Measurements from ENCODE around the gene PADI1.

The PADI1 gene, protein sequence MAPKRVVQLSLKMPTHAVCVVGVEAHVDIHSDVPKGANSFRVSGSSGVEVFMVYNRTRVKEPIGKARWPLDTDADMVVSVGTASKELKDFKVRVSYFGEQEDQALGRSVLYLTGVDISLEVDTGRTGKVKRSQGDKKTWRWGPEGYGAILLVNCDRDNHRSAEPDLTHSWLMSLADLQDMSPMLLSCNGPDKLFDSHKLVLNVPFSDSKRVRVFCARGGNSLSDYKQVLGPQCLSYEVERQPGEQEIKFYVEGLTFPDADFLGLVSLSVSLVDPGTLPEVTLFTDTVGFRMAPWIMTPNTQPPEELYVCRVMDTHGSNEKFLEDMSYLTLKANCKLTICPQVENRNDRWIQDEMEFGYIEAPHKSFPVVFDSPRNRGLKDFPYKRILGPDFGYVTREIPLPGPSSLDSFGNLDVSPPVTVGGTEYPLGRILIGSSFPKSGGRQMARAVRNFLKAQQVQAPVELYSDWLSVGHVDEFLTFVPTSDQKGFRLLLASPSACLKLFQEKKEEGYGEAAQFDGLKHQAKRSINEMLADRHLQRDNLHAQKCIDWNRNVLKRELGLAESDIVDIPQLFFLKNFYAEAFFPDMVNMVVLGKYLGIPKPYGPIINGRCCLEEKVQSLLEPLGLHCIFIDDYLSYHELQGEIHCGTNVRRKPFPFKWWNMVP

DNA sequence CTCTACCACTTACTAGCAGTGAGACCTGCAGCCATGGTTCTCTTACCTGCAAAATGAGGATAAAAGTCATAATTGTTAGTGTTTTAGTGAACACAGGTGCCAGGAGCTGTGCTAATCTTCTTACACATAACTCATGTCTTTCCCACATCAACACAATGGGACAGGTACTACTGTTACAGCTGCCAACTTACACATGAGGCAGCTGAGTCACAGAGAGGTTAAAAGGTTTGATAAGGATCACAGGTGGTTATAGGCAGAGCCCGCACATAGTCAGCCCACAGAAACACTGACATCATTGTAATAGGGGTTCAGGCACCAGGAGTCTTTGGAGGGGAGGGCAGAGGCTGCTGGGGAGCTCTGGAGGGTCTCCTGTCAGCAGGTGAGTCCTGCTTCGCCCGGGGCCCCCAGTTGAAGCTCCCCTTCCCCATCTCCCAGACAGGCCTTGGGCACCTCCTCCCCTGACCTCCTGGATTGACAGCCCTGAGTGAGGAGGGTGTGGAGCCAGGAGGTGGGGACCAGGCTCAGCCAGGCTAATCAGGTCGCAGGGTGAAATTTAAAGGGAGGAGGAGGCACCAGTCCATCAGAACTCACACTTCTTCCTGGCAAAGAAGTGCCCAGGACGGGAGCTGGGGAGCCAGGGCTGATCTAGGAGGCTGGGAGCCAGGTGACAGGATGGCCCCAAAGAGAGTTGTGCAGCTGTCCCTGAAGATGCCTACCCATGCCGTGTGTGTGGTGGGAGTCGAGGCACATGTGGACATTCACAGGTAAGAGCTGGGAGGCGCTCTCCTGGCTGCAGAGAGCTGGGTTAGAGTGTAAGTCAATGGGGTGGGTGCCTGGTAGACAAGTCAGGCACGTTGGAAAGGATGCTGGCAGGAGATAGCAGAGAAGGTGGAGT is at the start of gene PADI1:
PADI1 (plus strand) TSS at position 583 of the 895 bp plus-strand sequence; CDS start at position 673, 90 bp downstream.
- no peak for DNase-seq (ENCODE audit: low read depth)

DNA sequence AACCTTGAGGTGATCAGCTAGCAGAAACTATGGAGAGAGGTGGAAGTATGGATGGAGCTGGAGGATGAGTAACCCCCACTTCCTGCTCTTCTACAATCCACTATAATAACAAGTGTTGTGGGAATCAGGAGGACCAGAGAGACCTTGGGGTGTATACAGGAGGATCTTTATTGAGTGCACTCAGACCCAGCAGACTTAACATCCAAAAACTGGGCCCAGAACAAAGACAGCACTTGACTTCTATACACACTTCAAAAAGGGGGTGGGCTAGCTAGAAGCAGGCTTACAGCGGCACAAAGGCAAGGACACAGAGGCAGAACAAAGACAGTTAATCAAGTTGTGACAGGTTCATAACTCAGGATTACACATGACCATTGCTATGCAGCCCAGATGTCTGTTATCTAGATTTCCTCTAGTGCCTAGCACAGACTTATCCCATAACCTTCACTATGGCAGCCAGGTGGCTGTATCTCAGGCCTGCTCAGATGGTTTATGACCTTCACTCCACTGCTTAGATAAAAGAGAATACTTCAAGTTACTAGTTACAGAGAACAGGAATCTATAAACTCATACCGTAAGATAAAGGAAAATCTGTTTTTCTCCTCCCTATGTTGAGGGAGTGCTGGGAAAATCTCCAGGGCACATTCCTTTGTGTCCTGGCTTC is 49.5 kb upstream of the PADI1 start:
- DNase-seq (ENCODE audit: low read depth), result no peak

DNA sequence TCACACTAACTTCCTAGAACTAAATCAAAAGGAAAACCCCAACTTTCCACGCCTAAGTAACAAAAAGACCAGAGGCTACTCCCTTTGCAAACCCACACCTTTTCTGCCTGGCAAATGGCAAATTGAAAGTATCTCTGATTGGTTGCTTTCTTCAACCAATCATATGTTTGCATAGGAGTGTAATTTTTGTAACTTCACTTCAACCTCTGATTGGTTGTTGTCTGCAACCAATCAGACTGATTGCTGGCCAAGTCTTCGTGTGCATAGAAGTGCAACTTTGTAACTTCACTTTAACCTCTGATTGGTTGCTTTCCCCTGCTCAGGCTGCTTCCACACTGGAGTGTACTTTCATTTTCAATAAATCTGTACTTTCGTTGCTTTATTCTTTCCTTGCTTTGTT is 48.8 kb upstream of the PADI1 start:
- DNase-seq (ENCODE audit: low read depth), result no peak

DNA sequence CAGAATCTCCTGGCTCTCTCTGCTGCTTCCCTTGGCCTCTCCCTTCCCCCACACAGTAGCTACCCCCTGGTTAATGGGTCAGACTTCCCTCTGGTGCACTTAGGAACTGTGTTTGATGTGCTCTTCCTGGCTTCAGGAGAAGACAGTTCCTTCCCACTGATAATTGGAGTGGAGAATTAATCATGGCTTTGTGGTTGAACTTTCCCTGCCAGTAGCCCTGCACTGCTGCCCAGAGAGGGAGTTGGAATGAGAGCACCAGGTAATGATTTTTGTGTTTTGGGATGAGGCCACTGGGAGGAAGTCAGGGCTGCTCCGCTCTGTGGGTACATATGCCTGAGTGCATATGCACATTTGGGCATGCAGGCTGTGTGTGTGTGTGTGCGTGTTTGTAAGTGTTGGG is 46.0 kb upstream of the PADI1 start:
- no peak for DNase-seq (ENCODE audit: low read depth)

DNA sequence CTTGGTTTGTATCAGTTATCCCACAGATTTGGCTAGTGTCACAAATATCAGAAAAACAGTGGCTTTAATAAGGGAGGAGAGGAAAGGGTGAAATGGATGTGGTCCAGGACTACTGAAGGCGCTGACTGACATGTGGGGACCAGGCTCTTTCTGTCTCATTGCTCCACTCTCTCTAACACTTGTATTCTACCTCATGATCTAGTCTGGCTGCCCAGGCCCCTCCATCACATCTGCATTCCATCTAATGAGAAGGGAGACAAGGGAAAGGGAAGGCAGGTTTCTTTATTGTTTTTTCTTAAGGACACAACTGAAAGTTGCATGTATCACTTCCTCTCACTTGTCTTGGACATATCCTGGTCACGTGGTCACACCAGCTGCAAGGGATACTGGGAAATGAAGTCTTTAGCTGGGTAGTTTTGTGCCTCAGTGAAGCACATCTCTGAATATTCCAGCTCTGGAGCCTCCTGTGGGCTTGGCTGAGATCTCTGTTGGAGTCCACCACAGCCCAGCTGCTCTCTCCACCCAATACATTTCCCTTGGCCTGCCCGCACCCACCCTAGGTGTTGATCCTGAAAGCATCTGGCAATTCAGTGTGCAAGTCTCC is 43.7 kb upstream of the PADI1 start:
- DNase-seq (ENCODE audit: low read depth), result no peak

DNA sequence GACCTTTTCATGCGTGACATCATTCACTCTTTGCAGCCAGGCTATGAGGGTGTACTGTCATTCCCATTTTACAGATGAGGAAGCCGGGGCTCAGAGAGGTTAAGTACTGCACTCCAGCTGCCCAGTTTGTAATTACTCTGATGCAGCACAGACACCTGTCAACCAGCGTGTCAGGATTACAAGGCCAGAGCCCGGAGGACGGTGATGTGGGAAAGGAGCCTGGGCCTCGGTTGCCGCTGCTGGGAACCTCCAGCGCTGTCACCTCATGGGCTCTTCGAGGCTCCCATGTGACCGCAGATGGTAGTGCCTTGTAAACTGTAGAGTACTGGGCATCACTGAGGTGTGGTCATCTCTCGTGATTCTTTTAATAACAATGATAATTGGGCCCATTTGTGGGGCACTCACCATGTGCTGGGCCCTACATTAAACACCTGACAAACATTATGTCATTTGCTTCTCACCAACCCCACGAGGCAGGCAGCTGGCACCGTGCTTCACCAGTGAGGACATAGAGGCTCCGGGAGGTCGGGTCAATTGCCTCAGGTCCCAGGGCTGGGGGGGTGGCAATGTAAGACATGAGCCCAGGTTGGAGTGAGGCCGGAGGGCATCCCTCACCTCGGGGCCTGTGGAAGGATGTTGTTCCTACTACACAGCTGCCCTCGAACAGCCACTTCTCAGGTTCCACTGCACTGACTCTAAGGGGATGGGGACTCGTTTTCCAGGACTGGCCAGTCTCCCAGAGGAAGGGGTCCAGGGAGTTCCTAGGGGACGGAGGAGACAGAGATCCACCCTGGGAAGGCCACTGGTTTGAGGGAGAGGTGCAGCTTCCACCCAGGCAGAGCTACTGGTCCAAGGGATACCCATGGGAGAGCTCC is 42.8 kb upstream of the PADI1 start:
- DNase-seq (ENCODE audit: low read depth), result no peak

DNA sequence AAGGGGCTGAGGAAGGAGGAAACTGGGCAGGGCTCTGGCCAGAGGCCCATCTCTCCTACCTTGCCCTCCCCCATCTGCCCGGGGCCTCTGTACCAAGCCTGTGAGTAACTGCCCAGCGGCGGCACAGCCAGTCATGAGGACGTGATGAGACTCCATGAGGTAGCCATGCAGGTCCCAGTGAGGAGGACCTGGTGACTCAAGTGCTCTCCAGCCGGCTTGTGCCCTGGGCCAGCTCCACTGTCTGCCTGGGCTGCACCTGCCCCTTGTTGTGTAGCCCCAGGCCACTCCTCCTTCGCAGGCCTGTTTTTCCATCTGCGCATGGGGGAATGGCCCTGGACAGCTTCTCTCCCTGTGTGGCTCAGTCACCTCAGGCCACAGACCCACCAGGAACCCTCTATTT is 42.0 kb upstream of the PADI1 start:
- no peak for DNase-seq (ENCODE audit: low read depth)

DNA sequence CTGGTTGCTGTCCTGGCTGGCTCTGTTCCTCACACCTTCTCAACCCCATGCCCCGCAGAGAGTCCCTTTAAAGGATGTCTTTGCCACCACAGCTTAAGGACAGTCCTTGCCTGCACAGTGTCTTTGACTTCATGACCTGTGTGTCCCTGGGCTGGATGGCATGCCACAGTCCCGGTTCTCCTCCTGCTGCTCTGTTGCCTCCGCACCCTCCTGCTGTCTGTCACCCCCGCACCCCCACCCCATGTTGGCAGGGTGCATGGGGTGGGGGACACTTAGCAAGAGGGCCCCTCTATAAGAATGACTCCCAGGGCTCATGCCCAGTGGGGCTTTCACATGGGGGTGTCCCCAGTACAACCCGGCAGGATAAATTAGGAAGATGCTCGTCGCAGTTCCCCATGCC is 41.6 kb upstream of the PADI1 start:
- no peak for DNase-seq (ENCODE audit: low read depth)

DNA sequence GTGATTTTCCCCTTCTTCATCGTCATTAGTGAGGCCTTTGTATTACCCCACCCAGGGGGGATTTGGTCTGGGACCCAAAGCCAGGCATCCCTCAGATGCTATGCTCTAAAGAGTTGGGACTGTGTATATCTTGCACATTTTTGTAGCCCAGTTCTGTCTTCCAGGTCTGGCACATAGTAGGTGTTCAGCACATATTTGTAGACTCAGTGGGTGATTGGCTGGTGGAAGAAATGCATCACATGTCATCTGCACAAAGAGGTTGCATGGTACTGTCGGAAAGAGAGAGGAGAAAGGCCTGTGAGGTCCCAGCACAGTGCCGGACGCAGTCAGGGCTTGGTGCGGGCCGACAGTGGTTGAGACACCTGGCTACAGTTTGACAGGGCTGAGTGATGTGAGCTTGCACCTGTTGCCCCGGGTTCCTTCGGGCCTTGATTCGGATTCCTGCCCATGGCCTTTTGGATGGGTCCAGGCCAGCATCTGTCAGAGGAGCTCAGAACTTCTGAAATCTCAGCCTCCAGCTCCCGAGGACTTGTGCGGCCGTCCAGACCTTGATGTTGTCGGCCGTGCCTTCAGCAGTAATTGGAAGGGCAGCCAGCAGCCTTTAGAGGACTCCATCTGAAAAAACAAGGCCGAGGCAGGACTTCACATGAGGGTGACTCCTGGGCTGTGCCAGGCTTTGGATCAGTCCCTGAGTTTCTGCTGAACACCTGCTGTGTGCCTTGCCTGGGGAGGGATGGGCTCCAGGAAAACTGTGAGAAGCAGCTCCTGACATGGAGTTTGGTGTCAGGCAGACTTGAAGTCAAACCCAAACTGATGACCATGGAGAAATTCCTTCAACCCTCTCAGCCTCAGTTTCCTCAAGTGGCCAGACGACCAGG is 40.9 kb upstream of the PADI1 start:
- no peak for DNase-seq (ENCODE audit: low read depth)

DNA sequence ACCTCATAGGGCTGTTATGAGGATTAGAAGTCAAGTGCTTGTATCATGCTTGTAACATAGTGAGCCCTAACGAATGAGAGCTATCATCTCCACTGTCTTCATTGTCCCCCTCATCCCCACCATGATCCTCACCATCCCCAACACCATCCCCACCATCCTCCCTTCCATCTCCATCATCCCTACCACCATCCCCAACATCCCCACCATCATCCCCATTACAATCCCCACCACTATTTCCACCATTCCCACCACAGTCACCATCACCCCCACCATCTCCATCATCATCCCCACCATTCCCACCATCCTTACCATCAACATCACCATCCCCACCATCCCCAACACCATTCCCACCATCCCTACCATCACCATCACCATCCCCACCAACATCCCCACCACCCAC is 39.1 kb upstream of the PADI1 start:
- DNase-seq (ENCODE audit: low read depth), result no peak

DNA sequence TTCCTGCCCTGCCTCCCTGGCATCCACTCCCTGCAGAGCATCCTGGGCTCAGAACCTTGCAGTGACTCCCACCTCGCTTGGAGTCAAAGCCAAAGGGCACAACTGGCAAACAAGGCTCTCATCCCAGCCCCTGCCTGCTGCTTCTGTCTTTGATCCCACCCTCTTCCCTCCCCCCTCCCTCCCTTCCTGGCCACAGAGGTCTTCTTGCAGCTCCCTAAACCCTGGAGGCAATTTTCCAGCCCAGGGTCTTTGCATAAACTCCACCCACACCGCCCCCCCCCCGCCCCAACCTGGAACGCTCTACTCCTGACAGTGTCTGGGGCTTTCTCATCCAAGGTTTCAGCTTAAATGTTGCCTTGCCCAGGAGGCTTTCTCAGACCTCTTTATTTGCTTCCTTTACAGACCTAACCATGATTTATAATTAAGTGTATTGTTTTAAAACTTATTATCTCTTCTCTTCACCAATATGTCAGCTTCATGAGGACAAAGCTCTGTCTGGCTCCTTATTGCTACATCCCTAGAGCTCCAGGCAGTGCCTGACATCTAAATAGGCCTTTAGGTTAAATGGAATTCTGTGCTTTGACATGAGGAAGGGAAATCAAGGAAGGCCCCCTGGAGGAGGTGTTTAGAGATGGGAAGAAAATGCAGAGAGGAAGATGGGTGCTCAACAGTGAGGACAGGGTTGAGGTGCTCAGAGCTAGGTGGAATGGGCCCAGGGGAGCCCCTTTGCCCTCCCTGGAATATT is 37.7 kb upstream of the PADI1 start:
- no peak for DNase-seq (ENCODE audit: low read depth)

DNA sequence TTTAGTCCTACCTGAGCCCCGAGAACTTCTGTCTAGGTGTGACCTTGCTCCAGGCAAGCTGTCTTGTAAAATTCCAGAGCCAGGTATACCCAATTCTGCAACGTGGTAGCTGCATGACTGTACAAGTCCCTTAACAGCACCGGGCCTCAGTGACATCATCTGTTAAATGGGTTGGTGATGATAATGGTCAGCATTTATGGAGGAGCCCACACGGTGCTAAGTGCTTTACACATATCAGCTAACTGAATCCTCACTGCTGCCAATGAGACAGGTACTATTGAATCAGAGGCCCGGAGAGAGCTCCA is 37.2 kb upstream of the PADI1 start:
- DNase-seq (ENCODE audit: low read depth), result no peak

DNA sequence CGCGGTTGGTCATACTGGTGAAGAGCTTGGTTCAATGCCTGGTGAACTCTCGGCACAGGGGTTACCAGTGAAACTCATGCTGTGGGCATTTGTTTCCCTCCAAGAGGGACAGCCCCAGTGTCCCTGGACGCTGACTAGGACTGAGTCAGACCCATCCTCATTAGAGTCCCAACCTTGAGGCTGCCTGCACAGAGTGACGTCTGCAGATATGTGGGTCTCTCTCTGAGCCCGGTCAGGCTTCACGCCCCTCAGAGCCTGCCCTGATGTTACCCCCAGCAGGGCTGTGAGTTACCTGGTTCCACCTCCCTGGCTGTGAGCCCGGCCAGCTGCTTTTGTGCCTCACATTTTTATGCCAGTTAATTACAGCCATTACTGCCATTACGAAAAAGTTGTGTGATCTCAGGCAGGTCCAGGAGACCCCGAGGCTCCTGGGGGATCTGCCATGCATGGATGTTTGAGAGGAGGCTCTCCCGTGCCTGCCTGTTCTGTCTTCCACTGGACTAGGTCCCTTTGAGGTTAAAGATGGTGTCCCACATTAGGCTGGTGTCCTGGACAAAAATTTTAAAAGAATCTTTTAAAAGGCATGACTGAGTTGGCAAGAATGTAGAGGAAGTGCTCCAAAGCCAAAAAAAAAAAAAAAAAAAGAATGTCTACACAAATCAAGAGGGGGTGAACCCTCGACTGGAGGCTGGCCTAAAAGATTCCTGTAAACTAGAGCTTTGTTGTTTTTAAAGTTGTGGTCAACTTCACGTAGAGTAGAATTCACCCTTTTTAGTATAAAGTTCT is 36.6 kb upstream of the PADI1 start:
- peak; percentile 97 for DNase-seq (ENCODE audit: low read depth)

DNA sequence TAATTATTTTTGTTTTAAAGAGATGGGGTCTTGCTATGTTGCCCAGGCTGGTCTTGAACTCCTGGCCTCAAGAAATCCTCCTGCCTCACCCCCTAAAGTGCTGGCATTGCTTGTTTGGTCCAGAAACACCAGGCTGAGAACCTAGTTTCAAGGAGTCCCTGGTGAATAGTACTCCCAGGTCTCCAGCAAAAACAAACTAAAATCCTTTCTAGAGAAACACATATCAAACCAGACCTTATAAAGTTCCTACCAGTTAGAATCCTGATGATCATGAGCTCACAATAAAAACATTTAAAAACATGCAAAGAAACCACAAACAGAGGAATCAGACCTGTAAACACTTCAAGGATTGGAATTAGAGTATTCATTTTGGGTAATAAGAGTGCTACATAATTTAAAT is 34.4 kb upstream of the PADI1 start:
- DNase-seq (ENCODE audit: low read depth), result no peak

DNA sequence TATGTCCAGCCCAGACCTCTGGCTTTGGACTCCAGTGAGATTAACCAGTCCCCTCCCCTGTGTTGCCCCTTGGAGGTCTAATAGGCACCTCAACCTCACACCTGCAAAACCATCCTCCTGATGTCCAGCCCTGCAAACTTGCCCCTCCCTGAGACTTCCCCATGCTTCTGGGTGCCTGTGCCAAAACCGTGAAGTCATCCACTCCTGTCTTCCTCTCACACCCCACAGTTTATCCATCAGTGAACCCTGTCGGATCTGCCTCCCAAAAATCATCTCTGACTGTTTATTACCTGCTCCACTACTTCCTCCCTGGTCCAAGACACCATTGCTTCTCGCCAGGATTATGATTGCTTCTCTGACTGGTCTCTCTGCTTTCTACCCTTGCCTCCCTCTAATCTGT is 31.7 kb upstream of the PADI1 start:
- DNase-seq (ENCODE audit: low read depth), result no peak

DNA sequence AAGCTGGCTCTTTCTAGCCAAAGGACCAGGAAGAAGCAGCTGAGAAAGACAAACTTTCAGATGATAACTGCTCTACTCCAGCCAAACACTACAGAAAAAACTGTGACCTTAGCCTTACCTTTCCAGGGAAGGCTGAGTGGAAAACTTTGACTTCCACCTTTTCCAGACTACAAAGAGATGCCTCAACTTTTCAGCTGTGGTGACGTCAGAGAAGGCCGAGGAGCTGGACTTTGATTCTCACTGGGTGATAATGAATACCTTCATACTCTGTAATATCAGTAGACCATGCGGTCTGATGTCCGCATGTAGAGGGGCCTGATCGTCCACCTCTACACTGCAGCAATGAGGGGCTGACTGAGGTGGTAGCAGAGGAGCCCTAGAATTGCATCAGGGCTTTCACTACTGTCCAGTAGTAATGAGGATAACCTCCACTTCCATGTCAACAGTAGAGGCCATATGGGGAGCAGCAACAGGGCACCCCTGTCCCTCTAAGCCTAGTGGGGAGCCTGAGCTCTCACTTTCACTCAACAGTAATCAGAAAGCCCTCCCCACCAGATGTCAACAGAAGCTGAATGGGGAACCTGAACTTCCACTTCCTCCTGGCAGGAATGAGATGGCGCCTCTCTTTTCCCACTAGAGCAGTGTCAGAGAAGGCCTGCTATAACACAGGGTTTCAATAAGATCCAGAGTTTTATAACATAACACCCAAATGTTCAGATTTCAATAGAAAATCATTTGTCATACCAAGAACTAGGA is 28.4 kb upstream of the PADI1 start:
- DNase-seq (ENCODE audit: low read depth), result no peak

DNA sequence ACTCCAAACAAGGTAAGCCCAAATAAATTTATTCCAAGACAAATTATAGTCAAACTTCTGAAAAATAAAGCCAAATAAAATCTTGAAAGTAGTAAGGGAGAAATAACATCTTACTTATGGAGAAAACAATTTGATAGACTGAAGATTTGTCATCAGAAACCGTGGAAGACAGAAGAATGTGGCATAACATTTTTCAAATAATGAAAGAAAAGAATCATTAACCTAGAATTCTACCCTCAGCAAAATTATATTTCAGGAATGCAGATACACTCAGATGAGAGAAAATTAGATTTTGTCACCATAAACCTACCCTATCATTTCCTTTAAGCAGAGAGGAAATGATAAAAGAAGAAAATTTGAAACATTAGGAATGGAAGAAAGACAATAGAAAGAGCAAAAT is 27.3 kb upstream of the PADI1 start:
- DNase-seq (ENCODE audit: low read depth), result no peak

All from HS-27A (cell line).